A673 (cell line): ENCODE results near the gene MS4A10. TPM values are rescaled to one million over a fixed set of nuclear protein-coding genes. Genes with fewer than 3 reads are reported as not detected.

Experiments used
- BruUV-seq: library from RNA; stranded (reverse); fragments of 400-500 nt; replicated peaks from 2 replicates; lab custom pipeline; 2021; lab: Mats Ljungman, UMichigan
- CTCF ChIA-PET: fragments of 300-600 bp; sonication (Branson Sonifier 250); formaldehyde crosslinking; loops from one replicate; lab custom pipeline; 2022; ENCODE audit warnings: antibody characterized with exemption; lab: Charles Lee
- POLR2A ChIA-PET: fragments of 300-600 bp; sonication (Branson Sonifier 250); formaldehyde crosslinking; loops from one replicate; lab custom pipeline; 2022; ENCODE audit warnings: antibody characterized with exemption; ENCODE audit not compliant: low non-redundant PET; lab: Charles Lee
- DNase-seq: peaks from one replicate; pipeline ENCODE4 v3.0.0-alpha.2; 2015; ENCODE audit warnings: low spot score
- H3K27ac ChIP-seq: fragments of 200-600 bp; sonication (generic); 2 replicates; pipeline ENCODE4 v1.5.1; 2016; ENCODE audit warnings: mixed run types, low read depth, mild to moderate bottlenecking, mixed read lengths, antibody characterized with exemption, low read length; ENCODE audit not compliant: poor library complexity, severe bottlenecking
- H3K27me3 ChIP-seq: fragments of 200-600 bp; sonication (generic); replicated peaks from 2 replicates; pipeline ENCODE4 v1.6.1; 2017; ENCODE audit warnings: mixed run types, low read depth, mild to moderate bottlenecking, mixed read lengths, antibody characterized with exemption, low read length; ENCODE audit not compliant: insufficient read depth, poor library complexity
- H3K36me3 ChIP-seq: fragments of 200-600 bp; sonication (generic); 2 replicates; pipeline ENCODE4 v1.6.1; 2016; ENCODE audit warnings: mixed run types, mild to moderate bottlenecking, mixed read lengths, antibody characterized with exemption, low read length; ENCODE audit not compliant: insufficient read depth, poor library complexity, severe bottlenecking
- H3K4me1 ChIP-seq: fragments of 200-600 bp; sonication (generic); 2 replicates; pipeline ENCODE4 v1.6.1; 2017; ENCODE audit warnings: mixed run types, mild to moderate bottlenecking, mixed read lengths, antibody characterized with exemption, low read length; ENCODE audit not compliant: insufficient read depth, poor library complexity, severe bottlenecking
- H3K4me3 ChIP-seq: fragments of 200-600 bp; sonication (generic); 2 replicates; pipeline ENCODE4 v1.5.1; 2016; ENCODE audit warnings: low read depth, mixed run types, mild to moderate bottlenecking, mixed read lengths, low read length; ENCODE audit not compliant: poor library complexity, severe bottlenecking
- H3K9me3 ChIP-seq: fragments of 200-600 bp; sonication (generic); 2 replicates; pipeline ENCODE4 v1.6.1; 2016; ENCODE audit warnings: mixed run types, low read depth, mild to moderate bottlenecking, mixed read lengths, antibody characterized with exemption, low read length; ENCODE audit not compliant: poor library complexity, severe bottlenecking
- CTCF ChIP-seq: fragments of 300-800, 200-600 bp; sonication (generic); conservative IDR thresholded peaks from 2 replicates; pipeline ENCODE4 v1.5.1; 2017; ENCODE audit warnings: low read depth, mild to moderate bottlenecking, antibody characterized with exemption, low read length, moderate library complexity, mixed read lengths
- EZH2 ChIP-seq: fragments of 200-600 bp; sonication (generic); IDR thresholded peaks from 2 replicates; pipeline ENCODE4 v1.6.1; 2017; ENCODE audit warnings: borderline replicate concordance, low read depth, mild to moderate bottlenecking, mixed read lengths, antibody characterized with exemption, low read length; ENCODE audit not compliant: poor library complexity, severe bottlenecking
- intact Hi-C: fragments of 100-400 bp; cut with micrococcal nuclease; formaldehyde crosslinking; loops from one replicate; pipeline ENCODE4 v1.10.0; 2022; ENCODE audit not compliant: unreplicated experiment
- total RNA-seq: library from RNA; stranded (reverse); gene quantifications from 2 replicates; pipeline ENCODE4 v1.2.3, GENCODE V29; 2021

Gene MS4A10
- total RNA-seq, 1 experiment from 2014 or later: not detected

- no peak overlapping the region for H3K27ac ChIP-seq
- no peaks in the 10 kb centered on the region for H3K9me3 ChIP-seq
- CTCF ChIA-PET: no interaction called here
- BruUV-seq: no TSS peak
- no peak overlapping the region for H3K4me3 ChIP-seq
- no peaks in the 10 kb centered on the region for H3K36me3 ChIP-seq
- intact Hi-C loops: no loop called here
- H3K4me1 ChIP-seq: no peaks in the 10 kb centered on the region
- H3K27me3 ChIP-seq: peaks cover 22% of the 10 kb centered on the region
- POLR2A ChIA-PET: no interaction called here
- TF ChIP-seq EZH2: no peak
- no peak for TF ChIP-seq CTCF
- DNase-seq: no peak
Measured at GRCh38 chr11:60741421-60741820, 43.7 kb upstream of the MS4A10 start.

- CTCF ChIA-PET: no interaction called here
- no TSS peak for BruUV-seq
- no peak overlapping the region for H3K27ac ChIP-seq
- no peak for TF ChIP-seq CTCF
- no peak for TF ChIP-seq EZH2
- intact Hi-C loops: no loop called here
- no peaks in the 10 kb centered on the region for H3K9me3 ChIP-seq
- no peaks in the 10 kb centered on the region for H3K36me3 ChIP-seq
- POLR2A ChIA-PET: no interaction called here
- H3K4me1 ChIP-seq: no peaks in the 10 kb centered on the region
- H3K27me3 ChIP-seq: peaks cover 15% of the 10 kb centered on the region
- H3K4me3 ChIP-seq: no peak overlapping the region
- DNase-seq: no peak
Measured at GRCh38 chr11:60743058-60743457, 42.1 kb upstream of the MS4A10 start.

GRCh38 chr11:60744114-60744513 is 41.0 kb upstream of the MS4A10 start:
- no peak overlapping the region for H3K27ac ChIP-seq
- ChIA-PET POLR2A (no interaction called here), CTCF (no interaction called here)
- DNase-seq: no peak
- H3K9me3 ChIP-seq: no peaks in the 10 kb centered on the region
- no peaks in the 10 kb centered on the region for H3K4me1 ChIP-seq
- peaks cover 6% of the 10 kb centered on the region for H3K27me3 ChIP-seq
- no TSS peak for BruUV-seq
- H3K36me3 ChIP-seq: no peaks in the 10 kb centered on the region
- TF ChIP-seq CTCF (no peak), EZH2 (no peak)
- no peak overlapping the region for H3K4me3 ChIP-seq
- intact Hi-C loops: no loop called here
